GM12801 (cell line): Measurements from ENCODE around the gene CAV2.

Experiments used
- CTCF ChIP-seq: IDR thresholded peaks from one replicate; pipeline ENCODE4 v1.5.1; 2011; ENCODE audit warnings: control low read depth; ENCODE audit not compliant: insufficient read length; ENCODE audit errors: extremely low read depth

The CAV2 gene

GRCh38 chr7:116557901-116558300, 58.4 kb downstream of the CAV2 start:
- TF ChIP-seq CTCF = no peak
